HEK293 (cell line): ENCODE results near the gene IPO13.
A peak's percentile ranks its signal among the peaks of the same experiment; 100 is the strongest.

Experiments used
- BCL11A ChIP-seq: fragments of 450-650 bp; formaldehyde crosslinking; IDR thresholded peaks from 2 replicates; pipeline ENCODE4 v1.5.1; 2016; ENCODE audit warnings: low read depth, missing biosample characterization, missing genetic modification characterization
- EGR2 ChIP-seq: fragments of 450-650 bp; formaldehyde crosslinking; IDR thresholded peaks from 2 replicates; pipeline ENCODE4 v1.5.1; 2016; ENCODE audit warnings: low read depth, missing biosample characterization, missing genetic modification characterization
- GFI1B ChIP-seq: fragments of 450-650 bp; formaldehyde crosslinking; IDR thresholded peaks from 2 replicates; pipeline ENCODE4 v1.5.1; 2016; ENCODE audit warnings: missing biosample characterization, missing genetic modification characterization
- GLIS1 ChIP-seq: fragments of 450-650 bp; formaldehyde crosslinking; IDR thresholded peaks from 2 replicates; pipeline ENCODE4 v1.5.1; 2016; ENCODE audit warnings: missing biosample characterization, missing genetic modification characterization
- GLIS2 ChIP-seq: fragments of 450-650 bp; formaldehyde crosslinking; IDR thresholded peaks from 2 replicates; pipeline ENCODE4 v1.5.1; 2016; ENCODE audit warnings: missing biosample characterization, missing genetic modification characterization
- INSM2 ChIP-seq: fragments of 450-650 bp; formaldehyde crosslinking; IDR thresholded peaks from 2 replicates; pipeline ENCODE4 v1.5.1; 2016; ENCODE audit warnings: missing biosample characterization, missing genetic modification characterization
- KLF10 ChIP-seq: fragments of 450-650 bp; IDR thresholded peaks from 2 replicates; pipeline ENCODE4 v1.5.1; 2018; ENCODE audit warnings: missing biosample characterization, mild to moderate bottlenecking, missing genetic modification characterization
- KLF9 ChIP-seq: fragments of 450-650 bp; formaldehyde crosslinking; IDR thresholded peaks from 2 replicates; pipeline ENCODE4 v1.5.1; 2016; ENCODE audit warnings: missing biosample characterization, missing genetic modification characterization, low read depth
- REPIN1 ChIP-seq: fragments of 450-650 bp; formaldehyde crosslinking; IDR thresholded peaks from 2 replicates; pipeline ENCODE4 v1.5.1; 2017; ENCODE audit warnings: missing biosample characterization, missing genetic modification characterization, low read depth
- SCRT2 ChIP-seq: fragments of 450-650 bp; formaldehyde crosslinking; IDR thresholded peaks from 2 replicates; pipeline ENCODE4 v1.5.1; 2016; ENCODE audit warnings: missing biosample characterization, missing genetic modification characterization
- SP2 ChIP-seq: fragments of 450-650 bp; formaldehyde crosslinking; IDR thresholded peaks from 2 replicates; pipeline ENCODE4 v1.5.1; 2016; ENCODE audit warnings: missing biosample characterization, missing genetic modification characterization
- SP3 ChIP-seq: fragments of 450-650 bp; formaldehyde crosslinking; IDR thresholded peaks from 2 replicates; pipeline ENCODE4 v1.5.1; 2016; ENCODE audit warnings: missing biosample characterization, missing genetic modification characterization
- WT1 ChIP-seq: fragments of 450-650 bp; formaldehyde crosslinking; IDR thresholded peaks from 2 replicates; pipeline ENCODE4 v1.5.1; 2016; ENCODE audit warnings: missing biosample characterization, missing genetic modification characterization
- YY2 ChIP-seq: fragments of 450-650 bp; formaldehyde crosslinking; IDR thresholded peaks from 2 replicates; pipeline ENCODE4 v1.5.1; 2016; ENCODE audit warnings: missing biosample characterization, missing genetic modification characterization
- ZBTB44 ChIP-seq: fragments of 450-650 bp; IDR thresholded peaks from 2 replicates; pipeline ENCODE4 v1.5.1; 2018; ENCODE audit warnings: missing biosample characterization, mild to moderate bottlenecking, missing genetic modification characterization
- ZFHX2 ChIP-seq: fragments of 450-650 bp; formaldehyde crosslinking; conservative IDR thresholded peaks from 2 replicates; pipeline ENCODE4 v1.5.1; 2016; ENCODE audit warnings: missing biosample characterization, missing genetic modification characterization
- ZIC2 ChIP-seq: fragments of 450-650 bp; formaldehyde crosslinking; IDR thresholded peaks from 2 replicates; pipeline ENCODE4 v1.5.1; 2016; ENCODE audit warnings: missing biosample characterization, missing genetic modification characterization
- ZNF121 ChIP-seq: fragments of 450-650 bp; formaldehyde crosslinking; IDR thresholded peaks from 2 replicates; pipeline ENCODE4 v1.5.1; 2016; ENCODE audit warnings: missing biosample characterization, missing genetic modification characterization
- ZNF157 ChIP-seq: fragments of 450-650 bp; formaldehyde crosslinking; IDR thresholded peaks from 2 replicates; pipeline ENCODE4 v1.5.1; 2016; ENCODE audit warnings: missing biosample characterization, missing genetic modification characterization
- ZNF169 ChIP-seq: fragments of 450-650 bp; formaldehyde crosslinking; IDR thresholded peaks from 2 replicates; pipeline ENCODE4 v1.5.1; 2016; ENCODE audit warnings: missing biosample characterization, missing genetic modification characterization
- ZNF19 ChIP-seq: fragments of 450-650 bp; formaldehyde crosslinking; IDR thresholded peaks from 2 replicates; pipeline ENCODE4; 2016; ENCODE audit warnings: missing biosample characterization, missing genetic modification characterization, low read depth
- ZNF248 ChIP-seq: fragments of 450-650 bp; formaldehyde crosslinking; IDR thresholded peaks from 2 replicates; pipeline ENCODE4 v1.5.1; 2017; ENCODE audit warnings: missing biosample characterization, missing genetic modification characterization
- ZNF366 ChIP-seq: fragments of 450-650 bp; formaldehyde crosslinking; conservative IDR thresholded peaks from 2 replicates; pipeline ENCODE4 v1.5.1; 2016; ENCODE audit warnings: missing biosample characterization, missing genetic modification characterization
- ZNF433 ChIP-seq: fragments of 450-650 bp; formaldehyde crosslinking; IDR thresholded peaks from 2 replicates; pipeline ENCODE4 v1.5.1; 2016; ENCODE audit warnings: missing biosample characterization, missing genetic modification characterization, low read depth
- ZNF488 ChIP-seq: fragments of 450-650 bp; formaldehyde crosslinking; IDR thresholded peaks from 2 replicates; pipeline ENCODE4 v1.5.1; 2016; ENCODE audit warnings: missing biosample characterization, missing genetic modification characterization
- ZNF707 ChIP-seq: fragments of 450-650 bp; formaldehyde crosslinking; IDR thresholded peaks from 2 replicates; pipeline ENCODE4 v1.5.1; 2016; ENCODE audit warnings: missing biosample characterization, missing genetic modification characterization
- ZNF747 ChIP-seq: fragments of 450-650 bp; formaldehyde crosslinking; IDR thresholded peaks from 2 replicates; pipeline ENCODE4 v1.5.1; 2016; ENCODE audit warnings: missing biosample characterization, missing genetic modification characterization
- ZNF777 ChIP-seq: fragments of 450-650 bp; formaldehyde crosslinking; IDR thresholded peaks from 2 replicates; pipeline ENCODE4 v1.5.1; 2017; ENCODE audit warnings: missing biosample characterization, missing genetic modification characterization, borderline replicate concordance
- ZXDB ChIP-seq: fragments of 450-650 bp; formaldehyde crosslinking; IDR thresholded peaks from 2 replicates; pipeline ENCODE4 v1.5.1; 2016; ENCODE audit warnings: missing biosample characterization, missing genetic modification characterization
- TF ChIP-seq, protein P1 (sequence below): fragments of 450-650 bp; formaldehyde crosslinking; IDR thresholded peaks from 2 replicates; pipeline ENCODE4 v1.5.1; 2017; ENCODE audit warnings: missing biosample characterization, missing genetic modification characterization
- TF ChIP-seq, protein P2 (sequence below): fragments of 450-650 bp; formaldehyde crosslinking; IDR thresholded peaks from 2 replicates; pipeline ENCODE4 v1.5.1; 2017; ENCODE audit warnings: missing biosample characterization, missing genetic modification characterization
- TF ChIP-seq, protein P3 (sequence below): fragments of 450-650 bp; formaldehyde crosslinking; IDR thresholded peaks from 2 replicates; pipeline ENCODE4 v1.5.1; 2016; ENCODE audit warnings: missing biosample characterization, missing genetic modification characterization

IPO13 gene

DNA sequence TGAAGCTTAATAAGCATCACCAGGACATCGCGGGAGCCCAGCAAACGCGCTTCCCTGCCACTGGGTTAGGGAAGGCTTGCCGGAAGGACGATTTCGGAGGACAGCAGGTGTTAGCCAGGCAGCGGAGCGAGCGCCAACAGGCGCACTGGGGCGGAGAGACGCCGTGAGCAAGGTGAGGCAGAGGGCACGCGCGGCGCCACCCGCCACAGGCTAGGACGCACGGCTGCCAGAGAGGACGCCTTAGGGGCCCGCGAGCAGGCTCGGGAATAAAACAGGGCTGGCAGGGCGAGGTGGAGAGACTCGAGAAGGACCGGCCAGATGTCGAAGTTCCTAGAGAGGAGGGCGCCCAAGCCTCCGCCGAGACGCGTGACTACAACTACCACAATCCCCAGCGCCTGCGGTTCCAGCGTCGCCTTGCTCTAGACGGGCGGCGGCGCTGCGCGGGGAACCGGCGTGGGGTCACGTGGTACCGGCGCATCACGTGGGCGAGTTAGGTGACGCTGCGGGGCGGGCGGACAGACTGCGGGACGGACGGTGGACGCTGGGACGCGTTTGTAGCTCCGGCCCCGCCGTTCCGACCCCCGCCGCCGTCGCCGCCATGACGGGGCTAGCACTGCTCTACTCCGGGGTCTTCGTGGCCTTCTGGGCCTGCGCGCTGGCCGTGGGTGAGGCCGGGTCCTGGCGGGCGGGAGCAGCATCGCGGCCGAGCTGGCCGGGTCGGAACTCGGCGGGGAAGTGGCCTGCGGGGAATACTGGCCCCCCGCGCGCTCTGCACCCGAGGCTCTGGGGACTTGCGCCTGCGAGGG lies 27.9 kb downstream of the IPO13 start, which contains the start of gene ATP6V0B (continued):
- TF ChIP-seq ZNF248: no peak
- peak; percentile 13; the same call in 1 of the 2 replicates for TF ChIP-seq WT1 (tag by site-specific recombination)
- TF ChIP-seq ZNF777 (tag by site-specific recombination): no peak; the same call in 1 of the 2 replicates
- TF ChIP-seq REPIN1: no peak
- TF ChIP-seq BCL11A (tag by site-specific recombination): no peak
- no peak for TF ChIP-seq ZNF169
- 0 out of 2 replicates have a peak, but pooled peaks have one; percentile 32 for TF ChIP-seq ZNF488 (tag by site-specific recombination)
- TF ChIP-seq GLIS2 (tag by site-specific recombination): peak; percentile 87
- 0 out of 2 replicates have a peak, but pooled peaks have one; percentile 8 for TF ChIP-seq ZNF121 (tag by site-specific recombination)
- TF ChIP-seq ZNF366: 0 out of 2 replicates have a peak, but pooled peaks have one; percentile 7
- peak; percentile 79 for TF ChIP-seq SCRT2 (tag by site-specific recombination)
- peak; percentile 80 for TF ChIP-seq ZIC2 (tag by site-specific recombination)
- peak; percentile 71 for TF ChIP-seq GLIS1 (tag by site-specific recombination)
- TF ChIP-seq SP2 (tag by site-specific recombination): peak; percentile 71
- TF ChIP-seq, protein P1, sequence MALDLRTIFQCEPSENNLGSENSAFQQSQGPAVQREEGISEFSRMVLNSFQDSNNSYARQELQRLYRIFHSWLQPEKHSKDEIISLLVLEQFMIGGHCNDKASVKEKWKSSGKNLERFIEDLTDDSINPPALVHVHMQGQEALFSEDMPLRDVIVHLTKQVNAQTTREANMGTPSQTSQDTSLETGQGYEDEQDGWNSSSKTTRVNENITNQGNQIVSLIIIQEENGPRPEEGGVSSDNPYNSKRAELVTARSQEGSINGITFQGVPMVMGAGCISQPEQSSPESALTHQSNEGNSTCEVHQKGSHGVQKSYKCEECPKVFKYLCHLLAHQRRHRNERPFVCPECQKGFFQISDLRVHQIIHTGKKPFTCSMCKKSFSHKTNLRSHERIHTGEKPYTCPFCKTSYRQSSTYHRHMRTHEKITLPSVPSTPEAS (tag by site-specific recombination): no peak
- TF ChIP-seq ZNF747 (tag by site-specific recombination): no peak
- TF ChIP-seq YY2: peak; percentile 63
- TF ChIP-seq ZFHX2 (tag by site-specific recombination): peak; percentile 89
- TF ChIP-seq ZXDB: peak; percentile 74; the same call in 1 of the 2 replicates
- no peak for TF ChIP-seq GFI1B (tag by site-specific recombination)
- TF ChIP-seq ZNF19 (tag by site-specific recombination): no peak
- no peak for TF ChIP-seq ZNF707 (tag by site-specific recombination)
- TF ChIP-seq EGR2 (tag by site-specific recombination): peak; percentile 51; the same call in 1 of the 2 replicates
- TF ChIP-seq, protein P2, sequence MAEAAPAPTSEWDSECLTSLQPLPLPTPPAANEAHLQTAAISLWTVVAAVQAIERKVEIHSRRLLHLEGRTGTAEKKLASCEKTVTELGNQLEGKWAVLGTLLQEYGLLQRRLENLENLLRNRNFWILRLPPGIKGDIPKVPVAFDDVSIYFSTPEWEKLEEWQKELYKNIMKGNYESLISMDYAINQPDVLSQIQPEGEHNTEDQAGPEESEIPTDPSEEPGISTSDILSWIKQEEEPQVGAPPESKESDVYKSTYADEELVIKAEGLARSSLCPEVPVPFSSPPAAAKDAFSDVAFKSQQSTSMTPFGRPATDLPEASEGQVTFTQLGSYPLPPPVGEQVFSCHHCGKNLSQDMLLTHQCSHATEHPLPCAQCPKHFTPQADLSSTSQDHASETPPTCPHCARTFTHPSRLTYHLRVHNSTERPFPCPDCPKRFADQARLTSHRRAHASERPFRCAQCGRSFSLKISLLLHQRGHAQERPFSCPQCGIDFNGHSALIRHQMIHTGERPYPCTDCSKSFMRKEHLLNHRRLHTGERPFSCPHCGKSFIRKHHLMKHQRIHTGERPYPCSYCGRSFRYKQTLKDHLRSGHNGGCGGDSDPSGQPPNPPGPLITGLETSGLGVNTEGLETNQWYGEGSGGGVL: 0 out of 2 replicates have a peak, but pooled peaks have one; percentile 20
- TF ChIP-seq KLF9 (tag by site-specific recombination): no peak; the same call in 1 of the 2 replicates
- no peak for TF ChIP-seq ZNF433 (tag by site-specific recombination)
- no peak for TF ChIP-seq ZNF157 (tag by site-specific recombination)
- TF ChIP-seq, protein P3, sequence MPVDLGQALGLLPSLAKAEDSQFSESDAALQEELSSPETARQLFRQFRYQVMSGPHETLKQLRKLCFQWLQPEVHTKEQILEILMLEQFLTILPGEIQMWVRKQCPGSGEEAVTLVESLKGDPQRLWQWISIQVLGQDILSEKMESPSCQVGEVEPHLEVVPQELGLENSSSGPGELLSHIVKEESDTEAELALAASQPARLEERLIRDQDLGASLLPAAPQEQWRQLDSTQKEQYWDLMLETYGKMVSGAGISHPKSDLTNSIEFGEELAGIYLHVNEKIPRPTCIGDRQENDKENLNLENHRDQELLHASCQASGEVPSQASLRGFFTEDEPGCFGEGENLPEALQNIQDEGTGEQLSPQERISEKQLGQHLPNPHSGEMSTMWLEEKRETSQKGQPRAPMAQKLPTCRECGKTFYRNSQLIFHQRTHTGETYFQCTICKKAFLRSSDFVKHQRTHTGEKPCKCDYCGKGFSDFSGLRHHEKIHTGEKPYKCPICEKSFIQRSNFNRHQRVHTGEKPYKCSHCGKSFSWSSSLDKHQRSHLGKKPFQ (tag by site-specific recombination): no peak
- no peak for TF ChIP-seq ZBTB44
- peak; percentile 76 for TF ChIP-seq SP3 (tag by site-specific recombination)
- peak; percentile 27; the same call in 1 of the 2 replicates for TF ChIP-seq INSM2 (tag by site-specific recombination)
- TF ChIP-seq KLF10 (tag by site-specific recombination): peak; percentile 51; the same call in 1 of the 2 replicates
